HG03457 (cell line): Measurements from ENCODE around the gene KRTCAP3.

ENCODE experiments used
- ATAC-seq: cut with Tn5 transposase; IDR thresholded peaks from one replicate; pipeline ENCODE4 v1.9.1; 2021; ENCODE audit warnings: moderate number of reproducible peaks; ENCODE audit not compliant: unreplicated experiment

KRTCAP3 gene

GRCh38 chr2:27435628-27436027, 6.6 kb upstream of the KRTCAP3 start:
- ATAC-seq, result no peak

GRCh38 chr2:27441226-27441926, 805 bp upstream of the KRTCAP3 start:
- ATAC-seq, result no peak

GRCh38 chr2:27442920-27443282, 720 bp downstream of the KRTCAP3 start:
- ATAC-seq, result no peak

GRCh38 chr2:27445155-27445554, 3.0 kb downstream of the KRTCAP3 start:
- ATAC-seq, result no peak

GRCh38 chr2:27445615-27446014, 3.4 kb downstream of the KRTCAP3 start:
- ATAC-seq, result no peak

- ATAC-seq, result no peak
These were observed 3.9 kb downstream of the KRTCAP3 start for GRCh38 chr2:27446057-27446456.

GRCh38 chr2:27448381-27448780, 6.2 kb downstream of the KRTCAP3 start:
- ATAC-seq, result no peak

- ATAC-seq, result no peak
These were observed 8.9 kb downstream of the KRTCAP3 start for GRCh38 chr2:27451095-27451494.

GRCh38 chr2:27453968-27454367, 11.8 kb downstream of the KRTCAP3 start:
- no peak for ATAC-seq

GRCh38 chr2:27461118-27461517, 18.9 kb downstream of the KRTCAP3 start:
- no peak for ATAC-seq

- no peak for ATAC-seq
These were observed 22.3 kb downstream of the KRTCAP3 start for GRCh38 chr2:27464443-27464842.

- ATAC-seq, result no peak
These were observed 29.8 kb downstream of the KRTCAP3 start for GRCh38 chr2:27471961-27472360.

- no peak for ATAC-seq
These were observed 43.3 kb downstream of the KRTCAP3 start for GRCh38 chr2:27485496-27485895.

GRCh38 chr2:27489118-27489497, 46.9 kb downstream of the KRTCAP3 start:
- ATAC-seq, result peak; percentile 7

- ATAC-seq, result peak; percentile 83
These were observed 47.6 kb downstream of the KRTCAP3 start, which contains the start of gene IFT172 for GRCh38 chr2:27489498-27490397. TSS of gene IFT172 (minus strand) at chr2:27489743. CDS start at chr2:27489653, 90 bp downstream.

GRCh38 chr2:27492557-27492956, 50.4 kb downstream of the KRTCAP3 start:
- no peak for ATAC-seq

- no peak for ATAC-seq
These were observed 51.7 kb downstream of the KRTCAP3 start for GRCh38 chr2:27493948-27494283.
